Stimulated activated naive CD8-positive, alpha-beta T cell treated with anti-CD3 and anti-CD28 coated beads, Interleukin-15, Interleukin-2, amounts not matched to agents 100 ng/mL and 50 ng/mL, for 24 hours (primary cell): Measurements from ENCODE around the gene RPL28.
A peak's percentile ranks its signal among the peaks of the same experiment; 100 is the strongest.
"Not testable (repeated sequence)": the region's sequence is repeated elsewhere in the genome, so short reads cannot be mapped to it uniquely, and the experiment has no call there.

Experiments used
- H3K27ac Mint-ChIP-seq: one replicate; pipeline ENCODE4 v1.8.0; 2021; ENCODE audit warnings: mild to moderate bottlenecking, mixed read lengths
- H3K27me3 Mint-ChIP-seq: one replicate; pipeline ENCODE4 v1.8.0; 2021; ENCODE audit warnings: mixed read lengths
- H3K36me3 Mint-ChIP-seq: one replicate; pipeline ENCODE4 v1.8.0; 2021; ENCODE audit warnings: low read depth, mixed read lengths
- H3K4me1 Mint-ChIP-seq: one replicate; pipeline ENCODE4 v1.8.0; 2021; ENCODE audit warnings: low read depth, mixed read lengths
- H3K4me3 Mint-ChIP-seq: one replicate; pipeline ENCODE4 v1.8.0; 2021; ENCODE audit warnings: mild to moderate bottlenecking, mixed read lengths
- H3K9me3 Mint-ChIP-seq: one replicate; pipeline ENCODE4 v1.8.0; 2021; ENCODE audit warnings: mixed read lengths

Gene RPL28

GRCh38 chr19:55439052-55439451 is 53.3 kb downstream of the RPL28 start:
- Mint-ChIP-seq H3K36me3 (peaks cover 4% of the 10 kb centered on the region), H3K9me3 (no peaks in the 10 kb centered on the region), H3K27me3 (peaks cover 58% of the 10 kb centered on the region), H3K27ac (no peak overlapping the region), H3K4me3 (no peak overlapping the region), H3K4me1 (peaks cover 13% of the 10 kb centered on the region)

- Mint-ChIP-seq H3K36me3 (peaks cover 4% of the 10 kb centered on the region), H3K4me3 (no peak overlapping the region), H3K27me3 (peaks cover 71% of the 10 kb centered on the region), H3K4me1 (peaks cover 13% of the 10 kb centered on the region), H3K9me3 (no peaks in the 10 kb centered on the region), H3K27ac (no peak overlapping the region)
These were observed 54.8 kb downstream of the RPL28 start for GRCh38 chr19:55440411-55441105.

GRCh38 chr19:55441319-55441691 is 55.6 kb downstream of the RPL28 start:
- Mint-ChIP-seq H3K36me3 (peaks cover 4% of the 10 kb centered on the region), H3K4me1 (peaks cover 13% of the 10 kb centered on the region), H3K4me3 (peak overlapping the region; percentile 54), H3K27ac (no peak overlapping the region), H3K9me3 (no peaks in the 10 kb centered on the region), H3K27me3 (peaks cover 76% of the 10 kb centered on the region)

GRCh38 chr19:55441692-55442321 is 56.1 kb downstream of the RPL28 start:
- peaks cover 4% of the 10 kb centered on the region for H3K36me3 Mint-ChIP-seq
- H3K27ac Mint-ChIP-seq, result no peak overlapping the region
- H3K27me3 Mint-ChIP-seq, result peaks cover 72% of the 10 kb centered on the region
- H3K4me3 Mint-ChIP-seq, result peak overlapping the region; percentile 54
- peaks cover 13% of the 10 kb centered on the region for H3K4me1 Mint-ChIP-seq
- H3K9me3 Mint-ChIP-seq, result no peaks in the 10 kb centered on the region

- Mint-ChIP-seq H3K4me1 (peaks cover 13% of the 10 kb centered on the region), H3K36me3 (peaks cover 4% of the 10 kb centered on the region), H3K27ac (no peak overlapping the region), H3K27me3 (peaks cover 65% of the 10 kb centered on the region), H3K4me3 (no peak overlapping the region), H3K9me3 (no peaks in the 10 kb centered on the region)
These were observed 56.7 kb downstream of the RPL28 start for GRCh38 chr19:55442372-55442961.

GRCh38 chr19:55443045-55443823 is 57.5 kb downstream of the RPL28 start, which contains the start of gene SHISA7:
Gene SHISA7, minus strand, starts transcription at chr19:55443300. Its CDS starts 437 bp downstream, at chr19:55442863.
- peaks cover 13% of the 10 kb centered on the region for H3K4me1 Mint-ChIP-seq
- peaks cover 4% of the 10 kb centered on the region for H3K36me3 Mint-ChIP-seq
- H3K27me3 Mint-ChIP-seq, result peaks cover 63% of the 10 kb centered on the region
- H3K4me3 Mint-ChIP-seq, result no peak within 1 kb of the TSS
- H3K9me3 Mint-ChIP-seq, result no peaks in the 10 kb centered on the region
- H3K27ac Mint-ChIP-seq, result no peak within 1 kb of the TSS

GRCh38 chr19:55443824-55444480 is 58.2 kb downstream of the RPL28 start:
- Mint-ChIP-seq H3K4me3 (no peak overlapping the region), H3K27ac (no peak overlapping the region), H3K4me1 (peaks cover 13% of the 10 kb centered on the region), H3K9me3 (no peaks in the 10 kb centered on the region), H3K36me3 (peaks cover 4% of the 10 kb centered on the region), H3K27me3 (peaks cover 58% of the 10 kb centered on the region)

GRCh38 chr19:55444646-55445045 is 58.9 kb downstream of the RPL28 start:
- Mint-ChIP-seq H3K9me3 (no peaks in the 10 kb centered on the region), H3K36me3 (peaks cover 4% of the 10 kb centered on the region), H3K4me3 (no peak overlapping the region), H3K4me1 (peaks cover 13% of the 10 kb centered on the region), H3K27me3 (peaks cover 51% of the 10 kb centered on the region), H3K27ac (no peak overlapping the region)

GRCh38 chr19:55446060-55446459 is 60.3 kb downstream of the RPL28 start:
- Mint-ChIP-seq H3K4me1 (peaks cover 8% of the 10 kb centered on the region), H3K27ac (no peak overlapping the region), H3K36me3 (peaks cover under 1% of the 10 kb centered on the region), H3K27me3 (peaks cover 48% of the 10 kb centered on the region), H3K9me3 (no peaks in the 10 kb centered on the region), H3K4me3 (no peak overlapping the region)

- Mint-ChIP-seq H3K9me3 (no peaks in the 10 kb centered on the region), H3K4me1 (peaks cover 4% of the 10 kb centered on the region), H3K27ac (no peak overlapping the region), H3K4me3 (no peak overlapping the region), H3K36me3 (no peaks in the 10 kb centered on the region), H3K27me3 (peaks cover 43% of the 10 kb centered on the region)
These were observed 61.9 kb downstream of the RPL28 start for GRCh38 chr19:55447421-55448174.

GRCh38 chr19:55448175-55448490 is 62.4 kb downstream of the RPL28 start:
- not testable (repeated sequence) for H3K36me3 Mint-ChIP-seq, H3K4me3 Mint-ChIP-seq, H3K27ac Mint-ChIP-seq, H3K4me1 Mint-ChIP-seq, H3K9me3 Mint-ChIP-seq
- peaks cover 39% of the 10 kb centered on the region for H3K27me3 Mint-ChIP-seq

GRCh38 chr19:55449469-55449868 is 63.7 kb downstream of the RPL28 start:
- H3K4me3 Mint-ChIP-seq, result no peak overlapping the region
- H3K9me3 Mint-ChIP-seq, result no peaks in the 10 kb centered on the region
- H3K27me3 Mint-ChIP-seq, result peaks cover 36% of the 10 kb centered on the region
- H3K36me3 Mint-ChIP-seq, result peaks cover 11% of the 10 kb centered on the region
- H3K27ac Mint-ChIP-seq, result no peak overlapping the region
- peaks cover 9% of the 10 kb centered on the region for H3K4me1 Mint-ChIP-seq

- peak overlapping the region; percentile 55 for H3K4me3 Mint-ChIP-seq
- H3K27me3 Mint-ChIP-seq, result peaks cover 23% of the 10 kb centered on the region
- H3K27ac Mint-ChIP-seq, result peak overlapping the region; percentile 40
- H3K36me3 Mint-ChIP-seq, result peaks cover 11% of the 10 kb centered on the region
- H3K9me3 Mint-ChIP-seq, result no peaks in the 10 kb centered on the region
- H3K4me1 Mint-ChIP-seq, result peaks cover 9% of the 10 kb centered on the region
These were observed 65.6 kb downstream of the RPL28 start for GRCh38 chr19:55451163-55451964.
